ENCODE results near the gene CFAP58. TPM values are rescaled to one million over a fixed set of nuclear protein-coding genes. Genes with fewer than 3 reads are reported as not detected.

The CFAP58 gene, protein sequence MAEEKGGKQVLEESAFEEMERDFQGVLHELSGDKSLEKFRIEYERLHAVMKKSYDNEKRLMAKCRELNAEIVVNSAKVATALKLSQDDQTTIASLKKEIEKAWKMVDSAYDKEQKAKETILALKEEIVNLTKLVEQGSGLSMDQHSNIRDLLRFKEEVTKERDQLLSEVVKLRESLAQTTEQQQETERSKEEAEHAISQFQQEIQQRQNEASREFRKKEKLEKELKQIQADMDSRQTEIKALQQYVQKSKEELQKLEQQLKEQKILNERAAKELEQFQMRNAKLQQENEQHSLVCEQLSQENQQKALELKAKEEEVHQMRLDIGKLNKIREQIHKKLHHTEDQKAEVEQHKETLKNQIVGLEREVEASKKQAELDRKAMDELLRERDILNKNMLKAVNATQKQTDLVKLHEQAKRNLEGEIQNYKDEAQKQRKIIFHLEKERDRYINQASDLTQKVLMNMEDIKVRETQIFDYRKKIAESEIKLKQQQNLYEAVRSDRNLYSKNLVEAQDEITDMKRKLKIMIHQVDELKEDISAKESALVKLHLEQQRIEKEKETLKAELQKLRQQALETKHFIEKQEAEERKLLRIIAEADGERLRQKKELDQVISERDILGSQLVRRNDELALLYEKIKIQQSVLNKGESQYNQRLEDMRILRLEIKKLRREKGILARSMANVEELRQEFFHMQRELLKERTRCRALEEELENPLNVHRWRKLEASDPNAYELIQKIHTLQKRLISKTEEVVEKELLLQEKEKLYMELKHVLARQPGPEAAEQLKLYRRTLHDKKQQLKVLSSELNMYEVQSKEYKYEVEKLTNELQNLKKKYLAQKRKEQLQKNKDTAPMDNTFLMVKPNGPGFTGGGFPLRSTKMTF
- 0.20 TPM in 1 of 2 replicates, not detected in the other for total RNA-seq

DNA sequence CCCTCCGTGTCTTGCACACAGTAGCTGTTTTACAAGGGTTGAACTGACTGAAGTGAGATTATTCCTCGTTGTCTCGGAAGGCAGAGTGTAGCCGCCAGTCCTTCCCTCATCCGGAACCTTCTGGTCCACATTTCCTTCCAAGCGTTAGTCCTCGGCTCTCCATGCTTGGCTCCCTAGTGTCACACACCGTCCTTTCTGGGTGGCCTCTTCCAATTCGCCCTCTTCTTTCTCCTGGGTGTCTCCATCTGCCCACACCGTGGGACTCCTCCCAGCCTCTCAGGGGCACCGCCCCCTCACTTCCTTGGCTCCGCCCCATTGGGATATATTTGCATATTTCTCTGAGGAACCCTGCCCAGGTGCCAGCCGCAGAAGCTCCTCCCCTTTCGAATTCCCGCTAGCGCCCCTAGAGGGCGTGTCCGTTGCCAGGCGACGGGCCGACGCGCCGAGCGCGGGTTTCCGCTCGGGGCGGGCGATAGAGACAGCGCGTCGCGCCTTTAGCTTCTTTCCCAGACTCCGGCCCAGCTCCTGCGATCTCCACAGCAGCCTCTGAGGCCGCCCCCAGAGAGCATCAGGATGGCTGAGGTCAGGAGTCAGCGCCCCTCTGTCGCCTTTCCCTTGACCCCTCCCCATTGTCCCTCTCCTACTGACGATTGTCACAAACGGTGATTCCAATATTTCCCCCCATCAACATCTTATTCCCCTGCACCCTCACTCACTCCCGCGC, at the start of gene CFAP58:
Gene CFAP58 (plus strand): TSS at position 509 of the 724 bp plus-strand sequence. CDS start 65 bp downstream, at position 574.

DNA sequence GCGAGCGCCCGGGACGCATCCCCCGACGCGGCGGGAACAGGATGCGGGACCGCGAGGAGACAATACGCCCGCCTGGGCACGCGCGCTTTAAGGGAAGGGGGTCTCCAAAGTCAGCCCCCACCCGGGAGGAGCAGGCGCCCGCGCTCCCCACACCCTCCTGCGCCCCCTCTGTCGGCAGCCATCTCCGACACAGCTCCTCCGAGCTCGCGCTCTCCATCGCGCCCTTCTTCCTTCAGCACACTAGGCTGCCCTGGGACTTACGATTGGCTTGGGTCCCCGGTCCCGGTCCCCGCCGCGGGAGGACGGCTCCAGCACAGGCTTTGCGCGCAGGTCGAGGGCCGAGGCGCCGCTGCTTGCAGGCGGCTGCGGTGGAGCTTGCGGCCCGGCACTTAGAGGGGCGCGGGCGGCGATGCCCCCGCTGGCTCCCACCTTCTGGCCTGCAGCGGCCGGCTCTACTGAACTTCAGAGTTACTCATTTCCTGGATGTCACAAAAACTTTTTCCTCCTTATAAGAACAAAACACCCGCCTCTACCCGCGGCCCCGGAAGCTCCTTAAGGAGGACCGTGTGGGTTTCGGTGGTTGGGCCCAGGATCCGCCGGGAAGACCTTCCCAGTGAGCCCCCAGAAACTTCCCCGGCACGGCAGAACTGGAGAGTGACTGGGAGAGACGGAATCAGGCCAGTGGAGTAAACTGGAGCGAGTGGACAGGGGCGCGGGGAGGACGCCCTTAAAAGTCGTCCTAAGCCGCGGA, 15.5 kb upstream of the CFAP58 start, which contains the start of gene ITPRIP:
Gene ITPRIP (minus strand): TSS at position 481 of the 751 bp plus-strand sequence. CDS start 22,414 bp downstream, outside the sequence.

Other genes starting within 250 kb of the CFAP58 start
- 5.8 and 6.6 TPM in 2 replicates for gene SFR1, start 231.7 kb upstream of the CFAP58 start, total RNA-seq
- 0.06 and 0.15 TPM in 2 replicates for gene CFAP43, start 121.5 kb upstream of the CFAP58 start, total RNA-seq
- 104 and 145 TPM in 2 replicates for gene GSTO1, start 98.9 kb upstream of the CFAP58 start, total RNA-seq
- gene GSTO2, start 84.6 kb upstream of the CFAP58 start, total RNA-seq: 0.25 and 0.54 TPM in 2 replicates
- gene ITPRIP, start 15.4 kb upstream of the CFAP58 start, total RNA-seq: 10.0 and 11.4 TPM in 2 replicates